GM23248 (cell line): ENCODE data around the gene PHLPP1. TPM values are rescaled to one million over a fixed set of nuclear protein-coding genes. Genes with fewer than 3 reads are reported as not detected.

Experiments
- DNase-seq: peaks from one replicate; pipeline ENCODE4 v3.0.0-alpha.2; 2015
- H2AFZ ChIP-seq: fragments of 200-600 bp; sonication (generic); 2 replicates; pipeline ENCODE4 v1.6.1; 2016; ENCODE audit warnings: antibody characterized with exemption
- H3F3A ChIP-seq: fragments of 200-600 bp; sonication (generic); 2 replicates; pipeline ENCODE4 v1.6.1; 2016; ENCODE audit warnings: mild to moderate bottlenecking, antibody characterized with exemption, mixed run types; ENCODE audit not compliant: insufficient read depth
- H3K27ac ChIP-seq: fragments of 200-600 bp; sonication (generic); 2 replicates; pipeline ENCODE4 v1.5.1; 2016; ENCODE audit warnings: mild to moderate bottlenecking
- H3K27me3 ChIP-seq: fragments of 200-600 bp; sonication (generic); replicated peaks from 2 replicates; pipeline ENCODE4 v1.6.1; 2016; ENCODE audit warnings: mild to moderate bottlenecking; ENCODE audit not compliant: insufficient read depth
- H3K36me3 ChIP-seq: fragments of 200-600 bp; sonication (generic); 2 replicates; pipeline ENCODE4 v1.6.1; 2016; ENCODE audit warnings: low read depth, mild to moderate bottlenecking
- H3K4me1 ChIP-seq: fragments of 200-600 bp; sonication (generic); 2 replicates; pipeline ENCODE4 v1.6.1; 2016; ENCODE audit warnings: mild to moderate bottlenecking; ENCODE audit not compliant: insufficient read depth
- H3K4me2 ChIP-seq: fragments of 200-600 bp; sonication (generic); one replicate; pipeline ENCODE4 v1.6.1; 2016; ENCODE audit warnings: mild to moderate bottlenecking; ENCODE audit not compliant: unreplicated experiment
- H3K4me3 ChIP-seq: fragments of 200-600 bp; sonication (generic); 2 replicates; pipeline ENCODE4 v1.5.1; 2016; ENCODE audit warnings: mild to moderate bottlenecking
- H3K79me2 ChIP-seq: fragments of 200-600 bp; sonication (generic); 2 replicates; pipeline ENCODE4 v1.6.1; 2016; ENCODE audit warnings: mild to moderate bottlenecking; ENCODE audit not compliant: insufficient read depth
- H3K9ac ChIP-seq: fragments of 200-600 bp; sonication (generic); 2 replicates; pipeline ENCODE4 v1.6.1; 2016; ENCODE audit warnings: mild to moderate bottlenecking
- H3K9me2 ChIP-seq: fragments of 200-600 bp; sonication (generic); 2 replicates; pipeline ENCODE4 v1.6.1; 2016; ENCODE audit warnings: mixed run types, mild to moderate bottlenecking, moderate library complexity; ENCODE audit not compliant: insufficient read depth
- H3K9me3 ChIP-seq: fragments of 200-600 bp; sonication (generic); one replicate; pipeline ENCODE4 v1.6.1; 2017; ENCODE audit warnings: low read depth
- H4K20me1 ChIP-seq: fragments of 200-600 bp; sonication (generic); 2 replicates; pipeline ENCODE4 v1.6.0; 2016; ENCODE audit not compliant: insufficient read depth
- EZH2 ChIP-seq: fragments of 200-600 bp; sonication (generic); IDR thresholded peaks from 2 replicates; pipeline ENCODE4 v1.6.1; 2018; ENCODE audit warnings: antibody characterized with exemption, mild to moderate bottlenecking; ENCODE audit not compliant: insufficient read depth, poor library complexity, severe bottlenecking
- EZH2phosphoT487 ChIP-seq: fragments of 200-600 bp; sonication (generic); IDR thresholded peaks from 2 replicates; pipeline ENCODE4 v1.6.1; 2018; ENCODE audit warnings: antibody characterized with exemption, moderate library complexity, mild to moderate bottlenecking, low read depth; ENCODE audit not compliant: insufficient read depth
- WGBS, 2 experiments: methylation state at CpG; one replicate each; pipeline ENCODE4 v1.1.6; 2015 to 2017; ENCODE audit warnings: low lambda C conversion rate in 2 of 2, low coverage in 1 of 2; ENCODE audit errors: missing lambda C conversion rate in 2 of 2; 5-methylcytosine and 5-hydroxymethylcytosine counted together
- in situ Hi-C: fragments of 300-500 bp; cut with MboI; formaldehyde crosslinking; loops from 2 replicates; pipeline ENCODE4 v1.15.0; 2020
- polyA plus RNA-seq: library from polyadenylated mRNA; unstranded; fragments of >200 nt; fragmentation: Nextera tagmentation; extraction: Ambion mirVana; gene quantifications from 2 replicates; pipeline ENCODE4 v1.2.1, GENCODE V29; 2016
- small RNA-seq: library from RNA; depleted of rRNA; stranded (forward); fragments of <200 nt; gene quantifications from one replicate; pipeline ENCODE3, GENCODE V24; 2014; ENCODE audit warnings: low read depth, low replicate concordance
- total RNA-seq: library from RNA; depleted of rRNA; stranded (reverse); fragments of >200 nt; shearing (Covaris generic); gene quantifications from 2 replicates; pipeline ENCODE4 v1.2.3, GENCODE V29; 2014; rRNA removed

Gene PHLPP1
- total and polyA plus RNA-seq, 2 experiments from 2014 or later, result 1.1 to 6.8 TPM

DNA sequence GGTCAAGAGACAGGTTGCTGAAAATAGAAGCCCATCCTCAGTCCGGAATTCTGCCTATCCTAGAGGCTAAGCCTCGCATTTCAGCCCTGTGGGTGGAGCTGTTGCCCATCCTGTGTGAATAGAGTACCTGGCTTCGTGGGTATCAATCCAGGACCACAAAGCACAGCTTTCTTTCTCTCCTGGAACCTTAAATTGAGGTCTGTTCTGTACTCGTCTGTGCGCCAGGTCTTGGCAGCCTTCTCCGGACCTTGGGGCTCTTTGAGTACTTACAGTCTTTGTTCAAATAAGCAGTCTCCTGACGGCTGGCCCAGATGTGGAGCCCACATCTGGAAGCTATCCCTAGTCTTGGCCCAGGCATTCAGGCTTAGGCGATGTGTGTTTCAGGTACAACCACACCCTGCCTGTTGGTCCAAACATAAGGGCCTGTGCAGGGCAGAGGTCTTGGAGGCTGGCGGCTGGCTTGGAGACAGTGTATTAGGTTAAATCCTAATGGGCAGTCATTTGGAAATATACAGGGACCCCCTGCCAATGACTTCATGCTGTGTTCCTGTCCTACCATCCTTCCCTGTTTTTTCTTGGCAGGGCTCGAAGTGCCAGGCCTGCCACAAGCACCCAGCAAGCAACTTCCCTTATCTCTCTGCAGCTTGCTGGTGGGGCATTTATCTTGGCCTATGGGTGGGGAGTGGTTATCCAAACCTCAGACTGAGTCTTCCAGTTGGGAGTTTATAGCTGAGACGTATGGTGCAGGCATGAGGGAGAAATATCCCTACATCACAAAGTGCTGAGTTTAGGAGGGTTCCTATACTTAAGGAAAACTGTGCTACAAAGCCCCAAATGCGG, 310.1 kb downstream of the PHLPP1 start:
- no peaks in the 10 kb centered on the region for H4K20me1 ChIP-seq
- no peaks in the 10 kb centered on the region for H3K79me2 ChIP-seq
- H3K9me2 ChIP-seq, result no peaks in the 10 kb centered on the region
- in situ Hi-C loops, result no loop called here
- 42 to 44% methylated on average over 12 of the region's 12 CpGs for WGBS, 2 experiments
- no peak overlapping the region for H3K4me2 ChIP-seq
- H3K9me3 ChIP-seq, result no peaks in the 10 kb centered on the region
- H3K4me1 ChIP-seq, result no peaks in the 10 kb centered on the region
- no peaks in the 10 kb centered on the region for H3K36me3 ChIP-seq
- H3F3A ChIP-seq, result no peaks in the 10 kb centered on the region
- H3K27me3 ChIP-seq, result peaks cover 24% of the 10 kb centered on the region; the same call in 1 of the 2 replicates
- no peak overlapping the region for H3K9ac ChIP-seq
- TF ChIP-seq EZH2, result no peak
- no peak for TF ChIP-seq EZH2phosphoT487
- no peak overlapping the region for H3K27ac ChIP-seq
- no peak overlapping the region for H3K4me3 ChIP-seq
- no peak overlapping the region for H2AFZ ChIP-seq
- DNase-seq, result peak; percentile 22

DNA sequence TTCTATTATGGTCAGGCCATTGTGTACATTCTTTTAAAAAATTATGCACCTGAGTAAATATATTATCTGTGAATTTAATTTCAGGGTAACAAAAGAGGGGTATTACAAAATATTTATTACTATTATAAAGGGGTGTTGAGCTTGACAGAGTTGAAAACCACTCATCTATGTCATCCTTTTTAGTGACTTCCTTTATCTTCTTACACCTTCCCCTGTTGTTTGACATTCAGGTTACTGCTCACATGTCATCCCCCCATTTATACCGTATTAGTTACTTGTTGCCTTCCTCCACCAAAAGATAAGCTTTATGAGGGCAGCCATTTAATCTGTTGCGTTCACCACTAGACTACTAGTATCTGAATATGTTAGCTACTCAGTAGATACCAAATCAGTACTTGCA, 313.0 kb downstream of the PHLPP1 start:
- no peak overlapping the region for H2AFZ ChIP-seq
- H3F3A ChIP-seq, result no peaks in the 10 kb centered on the region
- H3K36me3 ChIP-seq, result no peaks in the 10 kb centered on the region
- no peak overlapping the region for H3K4me2 ChIP-seq
- H3K27me3 ChIP-seq, result peaks cover 15% of the 10 kb centered on the region; the same call in 1 of the 2 replicates
- TF ChIP-seq EZH2 (no peak), EZH2phosphoT487 (no peak)
- no peak overlapping the region for H3K4me3 ChIP-seq
- H3K4me1 ChIP-seq, result no peaks in the 10 kb centered on the region
- no peaks in the 10 kb centered on the region for H3K9me2 ChIP-seq
- H3K27ac ChIP-seq, result no peak overlapping the region
- DNase-seq, result no peak
- H3K9ac ChIP-seq, result no peak overlapping the region
- no peaks in the 10 kb centered on the region for H4K20me1 ChIP-seq
- in situ Hi-C loops, result no loop called here
- H3K9me3 ChIP-seq, result no peaks in the 10 kb centered on the region
- WGBS, 2 experiments, result 55 to 61% methylated on average over 2 of the region's 2 CpGs
- no peaks in the 10 kb centered on the region for H3K79me2 ChIP-seq

Small RNA genes within 50 kb of the gene (small RNA-seq; reads per million reads assigned to genes)
- not detected for gene RNU6-142P

Other genes with a start within 250 kb of the PHLPP1 start
- gene ZCCHC2, start 192.5 kb upstream of the PHLPP1 start, total RNA-seq, result 1.7 and 3.0 TPM in 2 replicates
- 0.81 and 1.1 TPM in 2 replicates for gene ZCCHC2, start 192.5 kb upstream of the PHLPP1 start, polyA plus RNA-seq